SU-DHL-6 (cell line): ENCODE results near the gene SUMF1.

ENCODE experiments used
- H2AFZ ChIP-seq: fragments of 200-600 bp; sonication (generic); 2 replicates; pipeline ENCODE4 v1.6.1; 2014; ENCODE audit warnings: low read depth, mild to moderate bottlenecking, moderate library complexity, mixed read lengths, antibody characterized with exemption, low read length; ENCODE audit not compliant: severe bottlenecking
- H3F3A ChIP-seq: fragments of 200-600 bp; shearing (Covaris generic); 2 replicates; pipeline ENCODE4 v1.6.0; 2016; ENCODE audit warnings: antibody characterized with exemption, mild to moderate bottlenecking; ENCODE audit not compliant: insufficient read depth
- H3K27ac ChIP-seq: fragments of 200-600 bp; sonication (generic); 2 replicates; pipeline ENCODE4 v1.5.1; 2016; ENCODE audit warnings: low read depth, mild to moderate bottlenecking, low read length, moderate library complexity, mixed read lengths
- H3K27me3 ChIP-seq: fragments of 200-600 bp; sonication (generic), shearing (Covaris generic); 2 replicates; pipeline ENCODE4 v1.6.0; 2014; ENCODE audit warnings: mild to moderate bottlenecking, low read length
- H3K36me3 ChIP-seq: fragments of 200-600 bp; sonication (generic); 2 replicates; pipeline ENCODE4 v1.6.1; 2014; ENCODE audit warnings: mild to moderate bottlenecking, low read length, mixed read lengths
- H3K4me2 ChIP-seq: fragments of 300-600, 200-600 bp; shearing (Covaris generic), sonication (generic); 2 replicates; pipeline ENCODE4 v1.6.0; 2014; ENCODE audit warnings: low read length, low read depth, mild to moderate bottlenecking; ENCODE audit not compliant: poor library complexity, severe bottlenecking
- H3K4me3 ChIP-seq: fragments of 200-600 bp; sonication (generic); 2 replicates; pipeline ENCODE4 v1.5.1; 2014; ENCODE audit warnings: antibody characterized with exemption, low read length, mild to moderate bottlenecking, mixed read lengths; ENCODE audit not compliant: insufficient read depth, poor library complexity, severe bottlenecking
- H3K79me2 ChIP-seq: fragments of 200-600 bp; sonication (generic); 2 replicates; pipeline ENCODE4 v1.6.1; 2014; ENCODE audit warnings: mild to moderate bottlenecking, low read length, moderate library complexity; ENCODE audit not compliant: insufficient read depth
- H3K9ac ChIP-seq: fragments of 200-600 bp; sonication (generic); 2 replicates; pipeline ENCODE4 v1.7.0; 2014; ENCODE audit warnings: mild to moderate bottlenecking, low read length
- H3K9me2 ChIP-seq: fragments of 200-600 bp; sonication (generic); replicated peaks from 2 replicates; pipeline ENCODE4 v1.6.1; 2014; ENCODE audit warnings: low read length; ENCODE audit not compliant: insufficient read depth
- H3K9me3 ChIP-seq: fragments of 200-600 bp; sonication (generic); 2 replicates; pipeline ENCODE4 v1.6.1; 2014; ENCODE audit warnings: low read length, mixed read lengths; ENCODE audit not compliant: insufficient read depth
- H4K20me1 ChIP-seq: fragments of 200-600 bp; sonication (generic); 2 replicates; pipeline ENCODE4 v1.6.1; 2014; ENCODE audit warnings: low read depth, mild to moderate bottlenecking, antibody characterized with exemption, low read length, moderate library complexity, mixed read lengths
- EZH2phosphoT487 ChIP-seq: fragments of 200-600 bp; sonication (generic), shearing (Covaris generic); conservative IDR thresholded peaks from 2 replicates; pipeline ENCODE4 v1.6.1; 2018; ENCODE audit warnings: mild to moderate bottlenecking, antibody characterized with exemption, low read length, moderate library complexity, mixed read lengths
- TF ChIP-seq, protein P1 (sequence below): fragments of 200-600 bp; sonication (generic); IDR thresholded peaks from one replicate; pipeline ENCODE4 v1.5.1; 2017; ENCODE audit warnings: antibody characterized with exemption, mild to moderate bottlenecking, low read length, moderate library complexity; ENCODE audit not compliant: insufficient read depth, poor library complexity, severe bottlenecking

SUMF1 gene

DNA sequence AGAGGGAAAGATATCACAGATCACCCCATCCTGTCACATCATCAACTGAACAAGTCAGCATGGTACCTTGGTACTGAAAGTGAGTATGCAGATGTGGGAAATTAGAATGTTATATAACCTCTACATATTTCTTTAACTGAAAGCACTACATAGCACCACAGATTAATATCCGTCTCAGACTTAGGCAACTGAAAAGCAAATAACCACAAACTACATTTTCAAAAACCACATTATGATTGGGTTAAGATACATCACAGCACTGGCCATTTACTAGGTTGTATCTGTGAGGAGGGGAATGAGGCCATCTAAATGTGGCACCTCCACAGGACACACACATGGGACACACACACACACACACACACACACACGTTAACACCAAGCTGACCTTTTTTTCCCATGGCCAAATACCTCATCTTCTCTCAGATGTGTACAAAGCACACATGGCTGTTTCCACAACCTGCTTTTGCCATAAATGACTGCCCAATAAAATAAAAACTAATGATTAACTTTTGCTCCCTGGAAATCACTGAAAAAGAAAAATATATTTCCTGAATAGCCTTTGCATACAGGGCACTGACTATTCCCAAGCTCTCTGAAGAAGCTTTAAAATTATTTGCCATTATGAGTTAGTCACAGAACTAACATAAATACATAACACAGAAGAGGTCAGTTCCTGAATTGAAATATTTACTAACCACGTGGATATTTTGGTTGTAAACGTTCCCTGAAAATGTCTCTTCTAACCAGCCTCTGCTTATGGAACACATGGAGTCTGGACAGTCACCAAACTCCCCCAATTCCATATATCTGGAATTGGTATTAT lies 60.1 kb downstream of the SUMF1 start:
- Histone ChIP-seq H3K36me3 (no peaks in the 10 kb centered on the region), H3K4me3 (no peak overlapping the region), H3F3A (no peaks in the 10 kb centered on the region), H3K9me2 (no peaks in the 10 kb centered on the region), H2AFZ (no peak overlapping the region), H4K20me1 (no peaks in the 10 kb centered on the region), H3K4me2 (no peak overlapping the region), H3K9ac (no peak overlapping the region), H3K9me3 (no peaks in the 10 kb centered on the region), H3K27ac (no peak overlapping the region), H3K27me3 (no peaks in the 10 kb centered on the region), H3K79me2 (no peaks in the 10 kb centered on the region)
- TF ChIP-seq, protein P1, sequence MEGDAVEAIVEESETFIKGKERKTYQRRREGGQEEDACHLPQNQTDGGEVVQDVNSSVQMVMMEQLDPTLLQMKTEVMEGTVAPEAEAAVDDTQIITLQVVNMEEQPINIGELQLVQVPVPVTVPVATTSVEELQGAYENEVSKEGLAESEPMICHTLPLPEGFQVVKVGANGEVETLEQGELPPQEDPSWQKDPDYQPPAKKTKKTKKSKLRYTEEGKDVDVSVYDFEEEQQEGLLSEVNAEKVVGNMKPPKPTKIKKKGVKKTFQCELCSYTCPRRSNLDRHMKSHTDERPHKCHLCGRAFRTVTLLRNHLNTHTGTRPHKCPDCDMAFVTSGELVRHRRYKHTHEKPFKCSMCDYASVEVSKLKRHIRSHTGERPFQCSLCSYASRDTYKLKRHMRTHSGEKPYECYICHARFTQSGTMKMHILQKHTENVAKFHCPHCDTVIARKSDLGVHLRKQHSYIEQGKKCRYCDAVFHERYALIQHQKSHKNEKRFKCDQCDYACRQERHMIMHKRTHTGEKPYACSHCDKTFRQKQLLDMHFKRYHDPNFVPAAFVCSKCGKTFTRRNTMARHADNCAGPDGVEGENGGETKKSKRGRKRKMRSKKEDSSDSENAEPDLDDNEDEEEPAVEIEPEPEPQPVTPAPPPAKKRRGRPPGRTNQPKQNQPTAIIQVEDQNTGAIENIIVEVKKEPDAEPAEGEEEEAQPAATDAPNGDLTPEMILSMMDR: no peak
- TF ChIP-seq EZH2phosphoT487: no peak

DNA sequence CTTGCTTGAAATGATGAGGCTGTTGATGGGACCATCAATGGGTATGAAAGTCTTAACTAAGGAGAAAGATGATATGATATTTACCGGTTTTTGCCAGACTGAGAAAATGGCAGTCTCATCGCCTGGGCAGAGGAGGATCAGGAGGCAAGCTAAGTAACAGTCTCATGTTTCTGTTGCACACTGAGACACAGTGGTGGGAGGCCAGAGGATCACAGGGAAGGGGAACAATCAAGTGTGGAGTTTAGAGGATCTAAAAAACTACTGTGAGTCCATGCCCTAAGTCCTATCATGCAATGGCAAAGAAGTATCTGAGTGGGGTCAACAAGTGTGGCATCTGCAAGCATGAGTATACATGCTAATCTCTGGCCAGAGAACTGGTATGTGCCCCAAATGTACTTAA lies 62.2 kb downstream of the SUMF1 start:
- H3K79me2 ChIP-seq: no peaks in the 10 kb centered on the region
- H3K27ac ChIP-seq: no peak overlapping the region
- H3K9ac ChIP-seq: no peak overlapping the region
- no peaks in the 10 kb centered on the region for H3K9me3 ChIP-seq
- no peak overlapping the region for H3K4me2 ChIP-seq
- no peak overlapping the region for H3K4me3 ChIP-seq
- no peaks in the 10 kb centered on the region for H3K36me3 ChIP-seq
- H2AFZ ChIP-seq: no peak overlapping the region
- no peak for TF ChIP-seq EZH2phosphoT487
- TF ChIP-seq, protein P1: no peak
- no peaks in the 10 kb centered on the region for H3K27me3 ChIP-seq
- H3F3A ChIP-seq: no peaks in the 10 kb centered on the region
- no peaks in the 10 kb centered on the region for H3K9me2 ChIP-seq
- no peaks in the 10 kb centered on the region for H4K20me1 ChIP-seq

DNA sequence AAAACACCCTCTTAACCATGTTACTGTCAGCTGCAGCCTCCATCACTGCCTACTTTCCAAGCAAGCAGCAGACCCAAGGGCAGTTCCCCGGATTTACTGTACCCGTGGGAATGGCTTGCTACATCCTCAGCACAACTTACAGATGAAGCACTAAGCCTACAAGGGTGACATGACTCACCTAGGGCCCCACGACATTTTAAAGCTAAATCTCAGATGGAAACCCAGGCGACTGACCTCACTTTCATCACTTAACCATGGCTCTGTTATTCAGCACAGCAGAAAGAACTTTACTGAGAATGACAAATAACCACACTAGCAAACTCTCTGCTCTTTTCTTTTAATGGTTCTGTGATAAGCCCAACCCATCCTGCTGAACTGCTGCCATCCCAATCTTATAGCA lies 65.6 kb downstream of the SUMF1 start:
- Histone ChIP-seq H4K20me1 (no peaks in the 10 kb centered on the region), H3K27ac (no peak overlapping the region), H2AFZ (no peak overlapping the region), H3K9ac (no peak overlapping the region), H3K9me2 (no peaks in the 10 kb centered on the region), H3K4me2 (no peak overlapping the region), H3K36me3 (no peaks in the 10 kb centered on the region), H3K79me2 (no peaks in the 10 kb centered on the region), H3K27me3 (no peaks in the 10 kb centered on the region), H3K4me3 (no peak overlapping the region), H3K9me3 (no peaks in the 10 kb centered on the region), H3F3A (no peaks in the 10 kb centered on the region)
- no peak for TF ChIP-seq EZH2phosphoT487
- TF ChIP-seq, protein P1: no peak
